ENCODE data around the gene ANKS1B.
"Not testable (repeated sequence)": the region's sequence is repeated elsewhere in the genome, so short reads cannot be mapped to it uniquely, and the experiment has no call there.

Gene ANKS1B

DNA sequence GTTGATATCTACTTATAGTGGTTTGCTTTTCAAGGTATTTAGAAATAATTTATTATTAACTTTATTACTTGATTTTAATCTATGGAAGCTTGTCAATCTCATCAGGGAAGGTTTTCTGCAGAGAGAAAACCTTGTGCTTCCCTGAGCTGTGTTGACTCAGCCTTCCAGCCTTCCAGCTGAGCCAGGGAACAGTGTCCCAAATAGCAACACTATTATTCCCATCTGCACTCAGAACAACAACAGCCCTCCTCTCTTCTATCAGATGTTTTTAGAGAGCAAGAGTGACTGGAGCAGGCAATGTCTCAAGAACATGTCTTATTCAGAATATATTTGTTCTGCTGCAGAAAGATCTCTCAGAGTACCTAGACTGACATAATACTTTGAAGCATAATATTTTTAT, 727.1 kb downstream of the ANKS1B start:
- DNase-seq = no peak

DNA sequence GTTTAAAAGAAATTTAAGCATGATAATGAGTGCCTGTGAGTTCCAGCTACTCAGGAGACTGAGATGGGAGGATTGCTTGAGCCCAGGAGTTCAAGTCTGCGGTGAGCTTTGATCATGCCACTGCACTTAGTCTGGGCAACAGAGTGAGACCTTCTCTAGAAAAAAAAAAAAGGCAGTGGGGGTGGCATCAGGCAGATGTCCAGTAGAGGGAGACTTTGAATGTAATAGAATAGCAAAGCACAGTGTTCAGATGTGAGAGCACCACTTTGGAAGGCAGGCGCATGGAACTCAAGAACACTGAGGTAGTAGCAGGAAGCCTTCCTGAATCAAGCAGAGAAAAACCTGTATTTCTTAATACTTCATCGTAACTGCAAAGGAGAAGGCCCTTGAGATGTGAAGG, 731.7 kb downstream of the ANKS1B start:
- DNase-seq = no peak

DNA sequence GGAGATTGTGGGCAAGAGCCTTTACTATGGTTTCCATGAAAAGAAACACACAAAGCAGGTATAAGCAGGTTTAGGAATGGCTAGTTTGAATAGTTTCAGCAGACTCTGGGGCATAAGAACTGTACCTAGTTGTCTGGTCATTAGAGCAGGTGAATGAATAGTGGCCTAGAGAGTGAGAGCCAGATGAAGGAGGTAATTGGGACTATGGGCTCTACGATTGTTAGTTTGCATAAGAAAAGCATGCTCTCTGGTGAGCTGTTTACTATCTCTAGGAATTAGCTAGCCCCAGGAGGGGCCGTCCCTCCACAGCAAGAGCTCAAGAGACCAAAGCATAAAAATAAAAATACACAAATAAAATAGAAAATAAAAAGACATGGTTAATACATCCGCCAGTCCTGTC, 734.6 kb downstream of the ANKS1B start:
- DNase-seq = no peak

DNA sequence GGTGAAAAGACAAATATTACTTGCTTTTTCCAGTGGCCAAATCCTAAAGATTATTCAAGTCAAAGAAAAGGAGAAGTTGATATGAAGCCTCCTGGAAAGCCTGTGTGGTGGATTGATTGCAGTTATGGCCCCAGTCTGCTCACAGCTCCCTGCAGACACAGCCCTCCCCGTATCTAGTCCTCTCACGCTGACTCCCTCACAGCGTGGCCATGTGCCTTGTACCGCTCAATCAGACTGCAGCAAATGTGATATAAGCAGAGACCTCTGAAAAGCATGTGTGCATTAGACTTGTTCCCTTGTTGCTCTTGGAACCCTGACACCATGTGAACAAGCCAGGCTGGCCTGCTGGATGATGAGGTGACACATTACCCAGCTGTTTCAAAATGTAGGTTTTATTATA, 735.2 kb downstream of the ANKS1B start:
- no peak for DNase-seq

DNA sequence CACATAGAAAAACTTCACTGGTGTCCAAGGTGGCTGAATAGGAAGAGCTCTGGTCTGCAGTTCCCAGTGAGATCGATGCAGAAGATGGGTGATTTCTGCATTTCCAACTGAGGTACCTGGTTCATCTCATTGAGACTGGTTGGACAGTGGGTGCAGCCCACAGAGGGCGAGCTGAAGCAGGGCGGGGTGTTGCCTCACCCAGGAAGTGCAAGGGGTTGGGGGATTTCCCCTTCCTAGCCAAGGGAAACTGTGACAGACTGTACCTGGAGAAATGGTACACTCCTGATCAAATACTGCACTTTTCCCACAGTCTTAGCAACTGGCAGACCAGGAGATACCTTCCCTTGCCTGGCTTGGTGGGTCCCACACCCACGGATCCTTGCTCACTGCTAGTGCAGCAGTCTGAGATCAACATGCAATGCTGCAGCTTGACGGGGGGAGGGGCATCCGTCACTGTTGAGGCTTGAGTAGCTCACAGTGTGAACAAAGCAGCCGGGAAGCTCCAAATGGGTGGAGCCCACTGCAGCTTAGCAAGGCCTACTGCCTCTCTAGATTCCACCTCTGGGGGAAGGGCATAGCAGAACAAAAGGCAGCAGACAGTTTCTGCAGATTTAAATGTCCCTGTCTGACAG, 746.7 kb downstream of the ANKS1B start:
- DNase-seq = not testable (repeated sequence)

DNA sequence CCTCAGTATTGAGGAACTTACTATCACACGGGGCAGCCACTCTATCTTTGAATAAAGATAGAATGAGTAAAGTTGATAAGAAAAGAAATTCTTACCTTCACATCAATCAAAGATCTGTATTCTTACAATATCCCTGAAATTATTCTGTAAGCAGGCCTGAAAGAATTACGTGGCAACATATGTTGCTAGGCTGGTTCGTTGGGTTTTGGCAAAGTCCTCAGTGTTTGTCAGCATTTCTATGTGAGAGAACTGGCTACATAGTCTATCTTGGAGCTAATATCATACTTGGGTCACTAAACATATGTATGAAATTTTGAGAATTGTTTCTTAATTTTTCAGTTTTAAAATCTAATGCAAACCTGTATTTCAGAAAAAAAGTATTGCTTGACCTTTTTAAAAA, 749.4 kb downstream of the ANKS1B start:
- DNase-seq = no peak

DNA sequence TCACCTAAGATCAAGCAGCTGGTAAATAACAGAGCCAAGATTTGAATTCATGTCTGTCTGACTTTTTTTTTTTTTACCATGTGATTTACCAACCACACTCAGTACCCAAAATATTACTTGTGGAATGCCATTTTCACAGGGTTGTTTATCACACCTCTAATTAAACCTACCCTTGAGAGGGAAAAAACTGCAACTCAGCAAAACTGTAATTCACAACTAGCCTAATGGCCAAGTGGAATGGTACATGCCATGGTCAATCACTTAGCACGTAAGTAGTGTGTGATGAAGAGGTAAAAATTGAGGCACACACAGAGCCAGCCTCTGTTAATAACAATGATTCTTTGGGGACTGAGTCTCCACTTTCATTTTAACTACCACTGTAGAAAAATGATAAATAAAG, 750.0 kb downstream of the ANKS1B start:
- DNase-seq = no peak

DNA sequence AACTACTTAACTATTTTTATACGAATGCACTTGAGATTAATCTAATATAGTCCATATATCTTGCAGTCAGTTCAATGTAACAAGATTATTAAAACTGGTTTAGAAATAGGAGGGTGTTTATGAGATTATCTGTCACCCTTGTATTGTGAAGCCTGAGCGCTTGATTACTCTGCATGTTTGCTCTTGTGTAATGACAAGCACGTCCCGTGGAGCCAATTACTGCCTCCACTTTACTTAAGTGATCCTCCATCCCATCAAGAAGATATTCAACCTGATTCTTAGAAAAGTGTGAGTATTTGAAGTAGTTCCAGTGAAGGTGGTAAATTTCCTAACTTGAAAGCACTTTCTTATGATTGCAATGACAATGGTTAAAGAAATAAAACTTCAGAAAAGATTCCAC, 752.4 kb downstream of the ANKS1B start:
- no peak for DNase-seq

DNA sequence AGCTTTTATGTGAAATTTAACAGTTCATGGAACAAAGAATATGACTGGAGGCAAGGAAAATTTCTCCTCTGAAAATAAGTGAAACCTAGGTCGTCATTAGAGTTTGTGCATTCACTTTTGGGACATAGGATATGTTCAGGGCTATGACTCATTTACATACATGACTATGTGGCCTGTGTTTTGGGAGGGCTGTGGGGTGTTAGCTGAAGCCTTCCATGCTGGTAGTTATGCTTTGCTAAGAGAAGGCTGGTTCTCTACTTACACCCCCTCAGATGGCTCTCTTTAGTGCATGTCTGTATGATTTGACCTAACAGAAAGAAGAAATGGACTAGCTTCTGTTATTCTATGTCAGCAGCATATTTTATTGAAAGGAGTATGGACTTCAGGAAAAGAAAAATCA, 753.7 kb downstream of the ANKS1B start:
- no peak for DNase-seq

DNA sequence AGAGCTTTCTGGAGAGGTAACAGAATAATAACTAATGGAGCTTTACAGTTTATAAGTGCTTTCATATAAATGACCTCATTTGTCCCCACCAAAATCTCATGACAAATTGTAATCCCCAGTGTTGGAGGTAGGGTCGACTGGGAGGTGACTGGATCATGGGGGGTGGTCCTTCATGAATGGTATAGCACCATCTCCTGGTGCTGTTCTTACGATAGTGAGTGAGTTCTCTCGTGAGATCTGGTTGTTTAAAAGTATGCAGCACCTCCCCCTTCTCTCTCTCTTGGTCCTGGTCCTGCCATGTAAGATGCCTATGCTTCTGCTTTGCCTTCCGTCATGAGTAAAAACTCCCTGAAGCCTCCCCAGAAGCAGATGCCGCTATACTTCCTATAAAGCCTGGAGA, 760.5 kb downstream of the ANKS1B start:
- DNase-seq = no peak

DNA sequence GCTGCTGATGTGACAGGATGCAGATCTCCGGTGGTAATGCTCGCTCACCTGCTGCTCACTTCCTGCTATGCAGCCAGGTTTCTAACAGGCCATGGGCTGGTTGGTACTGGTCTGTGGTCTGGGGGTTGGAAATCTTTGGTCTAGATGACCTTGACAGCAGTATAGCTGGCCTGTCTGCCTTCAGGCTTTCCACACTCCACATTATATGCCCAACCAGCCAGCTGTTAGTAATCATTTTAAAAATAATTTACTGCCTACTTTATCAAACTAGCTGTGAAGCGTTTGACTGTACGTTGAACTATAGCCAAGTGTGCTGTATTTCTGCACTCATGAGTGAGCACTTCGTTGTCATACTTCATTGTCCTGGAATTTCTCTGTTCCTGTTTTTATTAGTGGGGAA, 761.2 kb downstream of the ANKS1B start:
- no peak for DNase-seq

DNA sequence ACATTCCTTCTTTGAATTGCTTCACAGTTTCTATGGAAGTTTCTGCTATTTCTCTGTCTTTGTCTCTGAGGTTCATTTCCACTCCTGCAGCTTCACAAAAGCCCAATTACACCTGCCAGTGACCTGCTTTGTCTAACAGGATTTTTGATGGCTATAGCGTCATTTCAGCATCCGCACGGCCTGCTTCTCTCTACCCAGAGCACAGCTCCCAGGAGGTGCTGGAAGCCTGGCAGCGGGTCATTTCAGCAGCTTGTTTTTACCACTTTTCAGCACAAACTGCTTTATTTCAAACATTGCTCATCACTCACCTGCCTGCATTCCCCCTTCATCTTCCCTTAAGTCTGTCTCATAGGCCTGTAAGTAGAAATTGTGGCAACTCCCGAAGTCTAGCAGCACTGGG, 771.7 kb downstream of the ANKS1B start:
- DNase-seq = no peak

DNA sequence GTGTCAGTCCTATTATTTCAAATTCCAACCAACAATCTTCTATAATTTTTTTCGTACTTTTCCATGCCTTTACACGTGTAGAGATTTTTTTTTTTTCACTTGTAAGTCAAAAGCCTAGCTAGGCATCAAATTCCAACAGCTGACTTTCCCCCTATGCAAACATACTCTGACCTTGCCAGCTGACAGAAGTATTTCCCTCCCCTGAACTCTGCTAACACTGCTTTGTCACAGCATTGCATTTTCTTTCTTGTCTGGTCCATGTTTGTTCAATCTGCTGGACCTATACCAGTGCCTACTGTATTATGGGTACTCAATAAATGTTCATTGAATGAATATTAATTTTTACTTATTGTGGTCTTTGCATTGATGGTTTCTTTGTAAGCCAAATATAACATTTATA, 772.5 kb downstream of the ANKS1B start:
- DNase-seq = no peak

DNA sequence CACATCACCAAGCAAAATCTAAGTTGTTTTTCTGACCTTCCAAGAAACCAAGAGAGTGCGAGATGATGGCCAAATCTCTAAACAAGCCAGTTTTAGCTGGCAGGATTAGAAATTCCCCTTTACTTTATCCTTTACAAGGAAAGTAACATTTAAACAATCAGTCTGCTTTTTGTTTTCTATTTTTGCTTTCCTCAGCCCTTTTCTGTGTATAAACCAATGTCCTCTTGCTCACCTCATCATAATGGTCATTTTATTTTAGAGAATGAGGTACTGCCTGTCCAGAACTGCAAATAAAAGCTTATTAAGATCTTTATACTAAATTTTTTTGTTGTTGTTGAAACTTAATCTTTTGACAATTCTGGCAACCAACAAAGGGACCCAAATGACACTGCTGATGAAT, 779.6 kb downstream of the ANKS1B start:
- DNase-seq = no peak

DNA sequence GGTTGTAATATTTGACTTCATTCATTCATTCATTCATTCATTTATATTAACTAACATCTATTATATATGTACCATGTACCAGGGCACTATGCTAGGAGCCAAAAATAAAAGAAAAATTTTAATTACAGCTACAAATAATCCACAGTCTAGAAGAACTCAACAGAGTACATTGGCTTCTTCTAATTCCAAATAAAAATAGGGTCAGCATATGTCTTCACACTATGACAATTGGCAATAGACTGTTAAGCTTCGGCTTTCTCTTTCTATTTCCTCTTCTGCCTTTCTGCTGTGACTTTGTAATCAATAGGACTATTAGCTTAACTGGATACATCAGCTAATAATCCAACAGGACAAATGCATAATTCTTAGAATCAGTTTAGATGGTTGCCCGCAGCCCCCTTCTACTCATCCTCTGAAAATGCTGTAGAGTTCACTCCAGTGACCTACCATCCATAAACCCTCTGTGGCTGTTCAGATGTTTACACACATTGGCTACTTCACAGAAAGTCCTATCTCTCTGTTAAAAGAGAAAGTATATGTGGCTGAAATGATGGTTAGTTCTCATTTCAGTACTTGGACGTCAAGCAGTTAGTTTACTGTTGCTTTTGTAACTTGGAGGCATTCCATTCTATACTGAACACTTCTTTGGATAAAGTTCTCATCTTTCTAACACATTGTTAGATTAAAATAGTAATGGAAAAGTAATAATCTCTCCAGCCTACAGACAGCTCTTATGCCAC, 782.7 kb downstream of the ANKS1B start:
- no peak for DNase-seq

DNA sequence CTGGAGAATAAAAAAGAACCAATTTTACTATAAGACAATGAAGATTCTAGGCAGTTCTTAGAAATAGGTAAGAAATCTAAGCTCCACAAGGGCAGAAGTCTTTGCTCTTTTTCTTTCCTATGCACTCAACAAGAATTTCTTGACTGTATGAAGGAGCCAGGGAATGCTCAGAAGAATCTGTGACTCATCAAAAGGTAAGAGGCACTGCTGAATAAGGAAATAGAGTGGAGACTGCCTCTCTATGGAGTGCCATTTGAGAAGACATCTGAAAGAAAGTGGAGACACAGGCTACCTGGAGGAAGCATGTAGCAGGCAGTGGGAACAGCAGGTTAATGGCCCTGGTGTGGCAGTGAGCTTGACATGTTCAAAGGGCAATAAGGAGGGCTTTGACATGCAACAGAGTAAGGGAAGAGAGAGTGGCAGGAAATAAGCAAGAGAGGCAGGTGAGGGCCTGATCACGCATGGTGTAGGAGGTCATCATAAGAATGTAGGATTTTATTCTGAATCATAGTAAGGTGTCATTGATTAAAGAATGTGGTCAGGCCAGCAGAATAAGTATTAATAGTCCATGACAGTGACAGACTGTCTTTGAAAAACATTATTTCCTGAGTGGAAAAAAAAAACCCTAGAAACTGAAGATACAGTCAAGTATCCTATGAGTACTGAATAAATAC, 783.9 kb downstream of the ANKS1B start:
- no peak for DNase-seq

DNA sequence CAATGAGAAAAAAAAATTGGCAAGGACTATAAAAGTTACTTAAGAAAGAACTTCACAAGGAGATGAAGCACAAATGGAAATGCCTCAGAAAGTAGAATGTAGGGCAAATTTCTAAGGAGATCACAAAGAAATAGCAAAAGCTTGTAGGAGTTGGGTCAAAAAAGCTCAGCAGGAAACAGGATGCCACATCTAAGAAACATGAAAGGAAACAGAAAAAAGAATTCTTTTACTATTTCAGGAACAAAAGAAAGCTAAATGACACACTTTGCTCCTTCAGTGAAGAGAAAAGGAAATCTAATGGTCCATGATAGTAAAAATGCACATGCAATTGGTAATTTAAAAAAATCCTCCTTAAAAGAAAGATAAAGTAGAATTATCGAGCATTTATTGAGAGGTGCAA, 789.3 kb downstream of the ANKS1B start:
- no peak for DNase-seq

DNA sequence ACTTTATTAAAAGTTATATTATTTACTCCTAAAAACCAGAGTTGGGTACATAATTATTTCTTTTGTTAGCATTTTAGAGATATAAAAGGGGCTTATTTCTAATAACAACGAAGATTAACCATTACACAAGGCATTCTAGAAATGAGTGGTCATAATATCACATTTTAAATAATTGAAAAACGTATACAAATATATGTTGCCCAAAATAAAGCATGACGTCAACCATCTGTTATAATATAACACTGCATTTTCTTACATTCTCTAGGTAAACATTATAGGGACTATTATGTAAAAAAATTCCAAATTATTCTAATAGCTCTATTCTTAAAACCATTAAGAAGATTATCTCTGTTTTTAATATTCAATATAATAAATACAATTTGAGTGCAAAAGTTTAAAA, 792.2 kb downstream of the ANKS1B start:
- no peak for DNase-seq

DNA sequence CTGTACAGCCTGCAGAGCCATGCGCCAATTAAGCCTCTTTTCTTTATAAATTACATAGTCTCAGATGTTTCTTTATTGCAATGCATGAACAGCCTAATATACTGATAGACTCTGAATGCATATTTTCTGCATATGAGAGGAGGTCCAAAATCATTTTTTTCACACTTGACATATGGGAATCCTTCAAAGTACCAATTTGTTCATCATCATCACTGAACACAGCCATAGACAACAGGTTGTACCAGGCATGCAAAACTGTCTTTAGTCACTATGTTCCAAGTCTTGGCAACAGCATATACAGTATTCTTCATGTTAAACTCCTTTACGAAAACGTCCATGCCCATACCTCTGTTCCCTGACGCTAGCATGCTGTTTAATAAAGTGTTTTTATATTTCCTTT, 807.9 kb downstream of the ANKS1B start:
- DNase-seq = no peak

DNA sequence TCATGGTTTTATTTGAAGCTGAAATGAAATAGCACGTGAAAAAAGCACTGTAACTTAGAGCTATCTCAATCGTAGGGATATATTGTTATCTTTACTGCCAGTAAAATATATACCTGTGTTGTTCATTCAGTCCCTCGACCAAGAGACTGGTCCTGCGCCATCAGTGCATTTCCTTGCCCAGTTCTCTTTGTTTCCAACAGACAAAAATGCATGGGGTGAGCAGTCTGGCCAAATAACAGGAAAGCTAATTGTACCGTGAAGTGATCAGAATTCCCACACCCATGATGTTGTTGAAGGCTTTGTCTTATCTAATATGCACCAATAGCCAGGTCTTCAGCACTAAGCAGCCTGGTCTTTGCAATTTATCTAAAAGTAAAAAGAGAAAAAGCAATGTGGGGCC, 814.3 kb downstream of the ANKS1B start:
- DNase-seq = no peak

DNA sequence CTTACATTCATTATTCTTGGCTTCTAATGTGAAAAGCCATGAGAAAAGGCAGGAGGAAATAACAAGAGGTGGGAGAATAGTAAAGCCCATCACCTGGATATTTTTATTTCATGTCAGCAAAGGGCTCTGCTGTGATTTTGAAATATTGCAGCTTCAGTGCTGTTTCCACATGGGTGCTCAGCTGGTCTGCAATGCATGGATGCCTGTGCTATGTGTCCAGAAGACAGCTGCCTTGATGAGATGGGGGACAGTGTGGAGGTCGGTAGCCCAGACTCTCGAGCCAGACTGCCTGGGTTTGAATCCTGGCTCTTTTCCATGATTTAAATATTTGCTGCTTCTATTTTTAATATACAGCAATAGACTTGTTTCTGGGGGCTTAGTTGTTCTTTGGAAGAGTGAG, 814.7 kb downstream of the ANKS1B start:
- no peak for DNase-seq

DNA sequence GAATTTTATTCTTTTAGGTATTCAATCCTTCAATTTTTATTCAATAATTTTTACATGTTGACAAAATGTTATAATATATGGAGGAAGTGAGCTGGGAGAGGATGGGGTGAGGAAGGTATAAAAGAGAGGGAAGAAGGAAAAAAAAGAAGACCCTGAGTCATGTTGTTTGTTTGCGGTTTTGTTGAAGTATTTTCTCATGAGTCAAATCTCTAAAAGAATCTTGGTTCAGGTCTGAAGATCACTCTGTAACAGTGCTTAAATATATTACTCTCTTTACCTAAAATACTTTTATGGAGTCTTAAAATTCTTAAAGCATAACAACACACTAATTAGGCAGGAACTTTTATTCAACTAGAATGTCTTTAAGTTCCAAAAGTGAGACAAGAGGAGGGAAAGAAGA, 826.8 kb downstream of the ANKS1B start:
- no peak for DNase-seq

DNA sequence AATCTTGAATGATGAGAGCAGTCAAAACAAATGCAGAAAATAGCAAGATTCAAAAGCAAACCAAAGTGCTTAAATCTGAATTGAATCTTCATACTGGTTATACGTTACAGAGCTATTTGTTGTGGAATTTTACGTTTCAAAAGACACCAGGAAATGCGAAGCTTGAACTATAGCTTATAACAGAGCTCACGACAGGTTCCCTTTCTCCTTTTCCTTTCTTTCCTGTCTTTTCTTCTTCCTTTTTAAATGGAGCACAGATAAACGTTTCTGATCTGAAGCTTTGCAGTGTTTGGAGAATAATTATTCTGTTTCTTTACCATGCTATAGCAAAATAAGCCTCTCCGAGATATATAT, 829.8 kb downstream of the ANKS1B start:
- no peak for DNase-seq

DNA sequence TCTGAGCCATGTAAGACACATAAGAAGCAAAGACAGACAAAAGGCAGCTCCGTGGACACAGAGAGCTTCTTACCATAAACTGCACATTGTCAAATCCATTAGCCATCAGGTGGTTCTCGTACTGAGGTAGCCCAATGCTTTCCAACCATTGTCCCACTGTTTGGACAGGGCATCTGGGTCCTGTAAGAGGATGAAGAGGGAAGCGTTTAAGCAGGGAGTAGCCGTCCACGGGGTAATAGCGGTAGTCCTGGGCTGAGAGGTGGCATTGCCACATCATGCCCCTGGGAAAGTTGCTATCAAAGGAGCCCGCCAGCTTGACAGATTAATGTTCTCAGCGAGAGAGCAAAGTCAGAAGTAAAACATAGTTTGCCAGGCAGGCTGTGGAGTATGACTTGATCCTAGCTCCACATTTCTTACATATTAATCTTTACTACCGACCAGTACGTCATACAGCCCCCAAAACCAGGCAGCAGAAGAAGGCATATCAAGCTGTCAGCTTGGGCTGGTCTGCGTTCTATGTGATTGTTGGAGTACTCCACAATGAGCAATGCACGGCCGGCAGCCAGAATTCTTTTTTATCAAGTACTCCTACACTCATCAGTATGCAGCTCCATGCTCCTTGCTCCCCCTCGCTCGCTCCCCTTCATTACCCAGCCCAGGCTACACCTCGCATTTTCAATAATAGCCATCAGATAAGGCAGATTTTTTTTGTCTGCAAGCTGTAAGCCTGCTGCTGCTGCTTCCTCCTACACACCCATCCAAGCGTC, 830.3 kb downstream of the ANKS1B start:
- no peak for DNase-seq

All from CD4-positive, alpha-beta T cell treated with Interleukin-4 for 1 hour (primary cell).